Chondrocyte (in vitro differentiated cells): ENCODE measurements around the gene ELAVL3. TPM values are rescaled to one million over a fixed set of nuclear protein-coding genes. Genes with fewer than 3 reads are reported as not detected.
"Not testable (repeated sequence)": the region's sequence is repeated elsewhere in the genome, so short reads cannot be mapped to it uniquely, and the experiment has no call there.

Source experiments
- DNase-seq: peaks from one replicate; pipeline ENCODE4 v3.0.0; 2021; ENCODE audit warnings: mixed read lengths, low spot score
- H3K27ac Mint-ChIP-seq: one replicate; pipeline ENCODE4 v1.8.0; 2021; ENCODE audit warnings: mild to moderate bottlenecking, moderate library complexity, mixed read lengths; ENCODE audit not compliant: unreplicated experiment
- H3K27me3 Mint-ChIP-seq: 2 replicates; pipeline ENCODE4 v1.8.0; 2021; ENCODE audit warnings: low read depth, mixed read lengths
- H3K36me3 Mint-ChIP-seq: 2 replicates; pipeline ENCODE4 v1.8.0; 2021; ENCODE audit warnings: low read depth, mixed read lengths
- H3K4me1 Mint-ChIP-seq: 2 replicates; pipeline ENCODE4 v1.8.0; 2021; ENCODE audit warnings: low read depth, mild to moderate bottlenecking, mixed read lengths
- H3K4me3 Mint-ChIP-seq: one replicate; pipeline ENCODE4 v1.8.0; 2021; ENCODE audit warnings: mild to moderate bottlenecking, moderate library complexity, mixed read lengths; ENCODE audit not compliant: unreplicated experiment
- H3K9me3 Mint-ChIP-seq: 2 replicates; pipeline ENCODE4 v1.8.0; 2021; ENCODE audit warnings: low read depth, mixed read lengths
- CTCF ChIP-seq: fragments of 200-600 bp; sonication (generic); IDR thresholded peaks from 2 replicates; pipeline ENCODE4 v1.5.0; 2021; ENCODE audit warnings: antibody characterized with exemption, mild to moderate bottlenecking, moderate library complexity
- total RNA-seq: library from RNA; stranded (reverse); gene quantifications from 3 replicates; pipeline ENCODE4 v1.2.1, GENCODE V29; 2021

The ELAVL3 gene
- total RNA-seq, 1 donor from 2014 or later: 0.07 TPM

DNA sequence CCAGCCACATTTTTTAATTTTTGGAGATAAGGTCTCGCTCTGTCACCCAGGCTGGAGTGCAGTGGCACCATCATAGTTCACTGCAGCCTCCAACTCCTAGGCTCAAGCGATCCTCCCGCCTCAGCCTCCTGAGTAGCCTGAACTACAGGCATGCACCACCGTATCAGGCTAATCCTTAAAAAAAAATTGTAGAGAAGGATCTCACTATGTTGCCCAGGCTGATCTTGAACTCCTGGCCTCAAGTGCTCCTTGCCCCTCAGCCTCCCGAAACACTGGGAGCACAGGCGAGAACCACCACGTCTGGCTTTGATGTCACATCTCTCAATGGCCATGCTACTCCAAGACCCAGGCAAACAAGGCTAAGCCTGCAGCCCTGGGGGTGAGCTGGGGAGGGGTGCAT lies 24.2 kb downstream of the ELAVL3 start:
- DNase-seq: no peak
- no peak overlapping the region for H3K4me3 Mint-ChIP-seq
- no peaks in the 10 kb centered on the region for H3K36me3 Mint-ChIP-seq
- peaks cover 4% of the 10 kb centered on the region for H3K27me3 Mint-ChIP-seq
- H3K9me3 Mint-ChIP-seq: no peaks in the 10 kb centered on the region
- H3K27ac Mint-ChIP-seq: no peak overlapping the region
- no peak for TF ChIP-seq CTCF
- peaks cover 5% of the 10 kb centered on the region for H3K4me1 Mint-ChIP-seq

GRCh38 chr19:11455233-11455554 lies 25.7 kb downstream of the ELAVL3 start:
- H3K27me3 Mint-ChIP-seq, H3K4me3 Mint-ChIP-seq, H3K27ac Mint-ChIP-seq, H3K9me3 Mint-ChIP-seq, DNase-seq, H3K4me1 Mint-ChIP-seq, H3K36me3 Mint-ChIP-seq: not testable (repeated sequence)

DNA sequence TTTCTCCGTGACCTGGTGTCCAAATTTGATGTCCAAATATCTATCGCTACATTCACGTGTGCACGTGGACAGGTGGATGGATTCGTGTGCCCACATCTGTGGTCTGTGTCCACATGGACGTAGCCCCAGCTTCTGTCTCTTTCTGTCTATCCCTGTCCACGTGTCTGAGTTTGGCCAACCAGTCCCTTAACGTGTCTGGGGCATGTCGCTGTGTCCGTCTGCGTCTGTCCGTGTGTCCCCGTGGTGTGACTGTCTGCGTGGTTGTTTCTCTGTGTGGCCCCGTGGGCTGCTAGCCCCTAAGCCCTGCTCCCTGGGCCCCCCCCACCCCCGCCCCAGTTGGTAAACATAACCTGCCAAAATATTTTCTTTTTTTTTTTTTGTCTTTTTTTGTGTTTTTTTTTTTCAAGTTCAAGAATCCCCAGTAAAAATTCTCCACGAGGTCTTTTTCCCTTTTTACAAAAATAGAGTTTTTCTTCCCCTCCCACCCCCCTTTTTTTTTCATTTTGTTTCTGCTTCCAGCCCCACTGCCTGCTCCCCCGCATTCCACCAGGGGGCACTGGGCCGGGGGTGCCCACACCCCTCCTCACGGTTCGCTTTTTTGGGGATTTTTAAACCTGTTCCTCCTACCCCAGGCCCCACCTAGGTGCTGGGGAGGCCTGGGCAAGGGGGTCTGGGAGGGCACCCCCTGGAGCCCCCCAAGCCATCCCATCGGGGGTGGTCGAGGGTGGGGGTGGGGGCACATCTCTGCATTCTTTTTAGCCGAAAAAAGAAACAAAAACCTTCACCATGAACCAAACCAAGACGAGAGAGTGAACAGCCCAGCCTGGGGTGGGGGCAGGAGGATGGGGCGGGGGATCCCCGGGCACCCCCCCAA lies 27.1 kb downstream of the ELAVL3 start:
- no peak overlapping the region for H3K27ac Mint-ChIP-seq
- DNase-seq: no peak
- H3K27me3 Mint-ChIP-seq: no peaks in the 10 kb centered on the region
- no peaks in the 10 kb centered on the region for H3K9me3 Mint-ChIP-seq
- H3K4me1 Mint-ChIP-seq: peaks cover 5% of the 10 kb centered on the region
- H3K4me3 Mint-ChIP-seq: no peak overlapping the region
- TF ChIP-seq CTCF: peak; percentile 56
- H3K36me3 Mint-ChIP-seq: peaks cover 5% of the 10 kb centered on the region

DNA sequence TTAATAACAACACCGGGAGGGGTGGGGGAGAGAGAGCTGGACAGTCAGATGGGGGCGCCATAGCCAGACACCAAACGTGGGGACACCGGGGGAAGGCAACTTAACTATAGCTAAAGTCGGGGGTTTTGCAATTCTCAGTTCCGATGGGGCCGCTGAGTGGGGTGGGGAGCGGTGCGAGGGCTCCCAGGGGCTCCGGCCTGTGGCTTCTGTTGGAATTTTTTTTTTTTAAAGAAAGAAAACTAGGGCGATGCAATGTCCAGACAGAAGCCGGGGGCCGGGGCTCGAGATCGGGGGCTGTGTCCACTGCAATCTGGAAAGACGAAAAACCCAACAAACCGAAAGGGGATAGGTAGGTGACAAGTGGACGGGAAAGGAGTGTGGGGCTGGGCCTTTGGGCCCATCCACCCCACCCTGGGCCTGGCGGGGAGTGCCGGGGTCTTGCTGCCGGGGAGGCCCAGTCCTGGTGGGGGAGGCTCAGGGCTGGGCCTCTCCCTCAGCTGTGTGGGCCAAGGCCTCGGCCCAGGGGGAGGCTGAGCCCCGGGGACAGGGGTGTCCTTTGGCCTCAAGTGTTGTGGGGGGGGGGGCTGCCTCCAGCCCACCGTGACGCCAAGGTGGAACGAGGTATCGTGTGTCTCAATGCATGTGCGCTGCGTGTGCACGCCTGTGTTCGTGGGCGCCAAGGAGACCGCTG lies 28.1 kb downstream of the ELAVL3 start:
- Mint-ChIP-seq H3K36me3 (peaks cover 6% of the 10 kb centered on the region), H3K9me3 (no peaks in the 10 kb centered on the region), H3K27ac (no peak overlapping the region), H3K27me3 (no peaks in the 10 kb centered on the region), H3K4me1 (peaks cover 5% of the 10 kb centered on the region), H3K4me3 (no peak overlapping the region)
- peak; percentile 26 for TF ChIP-seq CTCF
- DNase-seq: no peak

GRCh38 chr19:11451871-11452619 lies 28.8 kb downstream of the ELAVL3 start:
- Mint-ChIP-seq H3K4me1 (peaks cover 5% of the 10 kb centered on the region), H3K27me3 (no peaks in the 10 kb centered on the region), H3K9me3 (no peaks in the 10 kb centered on the region), H3K36me3 (peaks cover 6% of the 10 kb centered on the region), H3K4me3 (no peak overlapping the region), H3K27ac (no peak overlapping the region)
- no peak for DNase-seq
- TF ChIP-seq CTCF: peak; percentile 42
